BE2C (cell line): ENCODE data around the gene ZBTB16.

ENCODE experiments used
- DNase-seq: peaks from one replicate; pipeline ENCODE4 v3.0.0-alpha.2; 2020
- H3K27me3 ChIP-seq: fragments of 250-450 bp; sonication (Bioruptor Pico); 2 replicates; pipeline ENCODE4 v1.5.1; 2020; ENCODE audit warnings: mild to moderate bottlenecking
- H3K36me3 ChIP-seq: fragments of 250-450 bp; sonication (Bioruptor Pico); 2 replicates; pipeline ENCODE4 v1.5.1; 2020; ENCODE audit warnings: mild to moderate bottlenecking
- H3K4me1 ChIP-seq: fragments of 250-450 bp; sonication (Bioruptor Pico); 2 replicates; pipeline ENCODE4 v1.5.1; 2020
- H3K4me3 ChIP-seq: 2 replicates; pipeline ENCODE4 v1.5.1; 2011; ENCODE audit warnings: low read depth, low read length
- H3K9me3 ChIP-seq: fragments of 250-450 bp; sonication (Bioruptor Pico); 2 replicates; pipeline ENCODE4 v1.5.1; 2020
- CTCF ChIP-seq: IDR thresholded peaks from 2 replicates; pipeline ENCODE4 v1.5.1; 2012; ENCODE audit warnings: mild to moderate bottlenecking, low read depth, low read length

Gene ZBTB16

GRCh38 chr11:114068327-114068726, 8.8 kb downstream of the ZBTB16 start:
- Histone ChIP-seq H3K9me3 (no peaks in the 10 kb centered on the region), H3K4me3 (no peak overlapping the region), H3K4me1 (no peaks in the 10 kb centered on the region), H3K27me3 (peaks cover 49% of the 10 kb centered on the region), H3K36me3 (no peaks in the 10 kb centered on the region)
- TF ChIP-seq CTCF, result no peak
- DNase-seq, result no peak

DNA sequence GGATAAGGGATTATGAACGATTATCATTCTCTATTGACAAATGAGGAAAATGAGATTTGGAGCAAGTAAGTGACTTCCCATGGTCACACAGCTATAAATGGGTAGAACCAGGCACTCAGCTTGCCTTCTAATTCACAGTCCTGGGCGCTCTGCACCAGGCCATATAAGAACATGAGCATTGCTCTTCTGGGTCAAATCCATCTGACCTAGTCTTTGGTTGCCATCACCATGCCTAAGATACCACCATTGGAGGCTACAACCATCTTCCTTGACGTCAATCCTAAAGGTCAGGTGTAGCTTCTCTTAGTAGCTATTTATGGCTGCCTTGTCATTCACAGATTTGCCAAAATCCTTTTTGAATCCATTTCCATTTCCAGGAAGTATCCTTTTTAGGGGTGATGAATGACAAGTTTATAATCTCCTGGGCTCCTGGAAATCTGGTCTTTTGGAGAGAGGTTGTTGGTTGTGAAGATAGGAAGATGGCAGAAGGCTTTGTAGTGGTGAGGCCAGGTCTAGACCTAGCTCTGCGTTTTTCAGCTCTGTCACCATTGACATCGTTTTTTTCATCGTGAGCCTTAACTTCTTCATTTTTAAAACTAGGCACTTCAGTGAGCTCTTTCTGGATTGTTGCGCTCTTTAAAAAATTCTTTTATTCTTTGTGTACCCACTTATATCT, 11.1 kb downstream of the ZBTB16 start:
- H3K4me3 ChIP-seq, result no peak overlapping the region
- no peak for TF ChIP-seq CTCF
- H3K27me3 ChIP-seq, result peaks cover 32% of the 10 kb centered on the region
- no peaks in the 10 kb centered on the region for H3K9me3 ChIP-seq
- no peak for DNase-seq
- H3K4me1 ChIP-seq, result no peaks in the 10 kb centered on the region
- H3K36me3 ChIP-seq, result no peaks in the 10 kb centered on the region

DNA sequence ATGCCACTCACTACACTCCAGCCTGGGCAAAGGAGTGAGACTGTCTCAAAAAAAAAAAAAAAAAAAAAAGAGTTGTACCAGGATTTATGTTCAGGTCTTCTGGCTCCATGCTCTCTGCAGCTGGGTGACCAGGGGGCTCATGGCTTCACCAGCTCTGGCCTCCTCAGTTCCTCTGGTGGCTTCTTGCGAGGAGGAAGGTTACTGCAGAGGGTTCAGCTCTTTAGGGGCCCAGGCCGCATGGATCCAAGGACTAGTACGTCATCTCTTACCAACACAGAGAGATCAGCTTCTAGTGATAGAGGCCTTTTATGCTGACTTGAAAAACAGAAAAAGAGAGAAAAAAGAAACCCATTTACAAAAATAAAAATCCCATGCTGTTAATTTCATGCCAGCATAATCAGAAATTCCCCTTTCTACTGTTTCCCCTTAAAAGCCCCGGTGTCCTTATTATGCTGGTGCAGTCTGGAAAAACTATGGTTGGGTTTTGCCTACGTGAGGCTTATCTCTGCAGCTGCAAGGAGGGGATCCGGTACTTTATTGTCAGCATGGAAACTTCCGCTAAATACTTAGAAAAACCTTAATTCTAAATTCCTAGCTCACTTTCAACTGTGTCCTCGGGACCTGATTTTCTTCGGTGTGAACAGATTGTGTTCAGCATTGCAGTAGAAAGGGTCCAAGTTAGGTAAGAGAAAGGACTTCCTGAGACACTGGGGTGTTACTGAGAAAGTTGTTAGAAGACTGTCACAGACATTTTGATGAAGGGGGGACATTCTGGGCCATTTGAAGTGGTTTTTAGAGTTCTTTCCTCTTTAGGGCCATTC, 13.7 kb downstream of the ZBTB16 start:
- Histone ChIP-seq H3K9me3 (no peaks in the 10 kb centered on the region), H3K4me1 (no peaks in the 10 kb centered on the region), H3K27me3 (peaks cover 41% of the 10 kb centered on the region), H3K36me3 (no peaks in the 10 kb centered on the region), H3K4me3 (no peak overlapping the region)
- no peak for TF ChIP-seq CTCF
- DNase-seq, result no peak

DNA sequence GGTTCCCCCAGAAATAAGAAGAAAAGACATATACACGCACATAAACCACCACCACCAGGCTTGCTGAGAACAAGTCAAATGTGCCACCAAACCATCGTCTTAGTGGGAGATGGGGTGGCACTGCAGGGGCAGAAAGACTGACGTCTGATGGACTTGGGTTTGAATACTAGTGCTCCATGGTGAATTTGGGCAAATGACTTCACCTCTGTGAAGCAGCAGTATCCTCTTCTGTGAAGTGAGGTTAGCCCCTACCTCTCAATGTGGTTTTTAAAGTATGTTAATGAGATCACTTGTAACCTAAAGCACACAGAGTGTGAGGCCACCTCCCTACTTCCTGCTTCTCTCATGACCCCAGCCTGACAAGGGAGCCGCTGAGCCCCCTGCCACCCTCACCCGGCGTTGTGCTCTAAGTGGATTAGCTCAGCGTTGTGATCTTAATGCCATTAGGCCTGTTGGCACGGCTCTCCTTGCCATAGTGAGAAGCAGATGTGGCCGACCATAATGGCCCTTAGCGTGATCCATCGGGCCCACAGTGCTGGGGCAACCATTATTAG, 14.4 kb downstream of the ZBTB16 start:
- no peak for DNase-seq
- Histone ChIP-seq H3K4me1 (no peaks in the 10 kb centered on the region), H3K36me3 (no peaks in the 10 kb centered on the region), H3K4me3 (no peak overlapping the region), H3K9me3 (no peaks in the 10 kb centered on the region), H3K27me3 (peaks cover 48% of the 10 kb centered on the region)
- TF ChIP-seq CTCF, result no peak

GRCh38 chr11:114074546-114075343, 15.2 kb downstream of the ZBTB16 start:
- no peak for TF ChIP-seq CTCF
- Histone ChIP-seq H3K36me3 (no peaks in the 10 kb centered on the region), H3K9me3 (no peaks in the 10 kb centered on the region), H3K4me3 (no peak overlapping the region), H3K27me3 (peaks cover 56% of the 10 kb centered on the region), H3K4me1 (no peaks in the 10 kb centered on the region)
- DNase-seq, result no peak
